Activated naive CD4-positive, alpha-beta T cell treated with anti-CD3 and anti-CD28 coated beads, Interleukin-2, amount 50 U/mL, for 72 hours (primary cell): ENCODE measurements around the gene ORAI3. TPM values are rescaled to one million over a fixed set of nuclear protein-coding genes. Genes with fewer than 3 reads are reported as not detected.
A peak's percentile ranks its signal among the peaks of the same experiment; 100 is the strongest.
"Not testable (repeated sequence)": the region's sequence is repeated elsewhere in the genome, so short reads cannot be mapped to it uniquely, and the experiment has no call there.

Source experiments
- ATAC-seq, 2 donors: fragments of 150-1000 bp; cut with Tn5 transposase; 2 replicates each; pipeline ENCODE4 v1.10.0; 2021; ENCODE audit warnings: mild to moderate bottlenecking in 2 of 2, moderate library complexity in 2 of 2
- DNase-seq, 2 donors: peaks; one replicate each; pipeline ENCODE4 v3.0.0; 2021 to 2022; ENCODE audit warnings: low spot score in 2 of 2
- H3K27ac Mint-ChIP-seq, 2 donors: one replicate each; pipeline ENCODE4 v1.8.0; 2022; ENCODE audit warnings: mild to moderate bottlenecking in 2 of 2, mixed read lengths in 2 of 2
- H3K36me3 Mint-ChIP-seq, 2 donors: one replicate each; pipeline ENCODE4 v1.8.0; 2022; ENCODE audit warnings: mixed read lengths in 2 of 2
- H3K9me3 Mint-ChIP-seq, 2 donors: one replicate each; pipeline ENCODE4 v1.8.0; 2022; ENCODE audit warnings: mixed read lengths in 2 of 2
- total RNA-seq, 2 donors: library from RNA; stranded (reverse); gene quantifications; one replicate each; pipeline ENCODE4 v1.2.3, GENCODE V29; 2022

Gene ORAI3
- total RNA-seq, 2 donors from 2014 or later = 7.3 to 17.1 TPM

DNA sequence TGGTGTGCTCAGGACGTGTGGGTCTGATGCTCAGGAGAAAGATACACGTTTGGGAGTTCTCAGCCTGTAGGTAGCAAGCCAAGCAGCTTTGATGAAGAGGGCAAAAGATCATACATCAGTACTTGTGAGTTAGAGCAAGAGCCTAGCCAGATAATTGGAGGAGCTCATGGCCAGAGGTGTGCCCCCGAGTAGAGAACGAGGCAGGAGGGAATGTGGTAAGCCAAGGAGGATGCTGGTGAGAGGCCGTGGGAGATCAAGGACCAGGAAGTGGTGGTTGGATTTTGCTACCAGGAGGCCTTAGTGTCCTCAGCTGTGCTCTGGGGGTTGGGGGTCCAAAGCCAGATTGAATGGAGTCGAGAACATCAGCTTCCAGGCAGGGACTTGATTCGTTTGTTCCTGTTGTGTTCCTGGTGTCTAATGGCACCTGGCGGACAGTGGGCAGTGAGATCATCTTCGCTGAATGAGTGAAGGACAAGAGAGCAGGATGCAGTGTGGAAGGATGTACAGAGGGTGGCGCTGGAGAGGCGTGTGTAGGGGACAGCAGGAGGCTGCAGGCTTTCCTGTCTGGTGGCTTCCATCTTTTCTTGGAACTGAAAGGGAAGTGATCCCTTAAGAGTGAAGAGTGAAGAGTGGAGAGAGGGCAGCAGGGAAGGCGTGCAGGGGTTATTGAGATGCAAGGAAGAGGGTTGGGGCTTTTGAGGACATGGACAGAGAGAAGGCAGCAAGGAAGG lies 13.9 kb upstream of the ORAI3 start:
- H3K9me3 Mint-ChIP-seq = no peaks in the 10 kb centered on the region
- H3K36me3 Mint-ChIP-seq = peaks cover 4 to 5% of the 10 kb centered on the region in 2 donors
- H3K27ac Mint-ChIP-seq = peak overlapping the region; percentile 12 to 78
- peak; percentile 72 to 78 for ATAC-seq
- DNase-seq = peak in 1 of 2 donors; percentile 56

DNA sequence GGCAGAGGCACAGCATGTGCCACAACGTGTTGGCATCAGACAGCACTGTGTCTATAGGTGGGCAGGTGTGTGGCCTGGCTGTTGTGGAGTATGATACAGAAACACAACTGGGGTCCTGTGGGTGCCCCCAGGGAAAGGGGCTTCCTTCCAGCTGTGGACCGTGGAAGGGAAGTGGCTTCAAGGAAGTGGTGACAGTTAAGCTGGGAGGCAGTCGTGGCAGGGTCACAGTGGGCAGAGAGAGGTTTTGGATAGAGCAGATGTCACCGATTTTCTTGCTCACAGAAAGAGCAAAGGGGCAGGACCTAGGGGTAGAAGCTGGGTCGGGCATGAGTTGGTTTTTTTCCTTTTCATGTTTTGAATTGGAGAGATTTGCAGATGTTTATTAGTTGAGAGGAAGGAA lies 11.2 kb upstream of the ORAI3 start:
- Mint-ChIP-seq H3K36me3 (peaks cover 0 to 4% of the 10 kb centered on the region in 2 donors), H3K27ac (peak overlapping the region; percentile 45 to 57), H3K9me3 (no peaks in the 10 kb centered on the region)
- ATAC-seq (no peak), DNase-seq (no peak)

DNA sequence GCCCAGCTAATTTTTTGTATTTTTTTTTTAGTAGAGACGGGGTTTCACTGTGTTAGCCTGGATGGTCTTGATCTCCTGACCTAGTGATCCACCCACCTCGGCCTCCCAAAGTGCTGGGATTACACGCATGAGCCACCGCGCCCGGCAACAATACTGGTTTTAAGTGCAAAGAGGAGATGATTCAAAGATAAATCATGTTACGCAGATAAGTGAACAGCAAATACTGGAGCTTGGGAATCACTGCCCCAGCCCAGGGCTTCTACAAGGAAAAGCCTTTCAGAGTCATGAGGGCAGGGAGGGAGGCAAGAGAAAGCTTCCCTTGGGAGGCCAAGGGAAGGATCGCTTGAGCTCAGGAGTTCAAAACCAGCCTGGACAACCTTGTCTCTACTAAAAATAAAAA lies 9.3 kb upstream of the ORAI3 start:
- ATAC-seq, H3K9me3 Mint-ChIP-seq: not testable (repeated sequence)

DNA sequence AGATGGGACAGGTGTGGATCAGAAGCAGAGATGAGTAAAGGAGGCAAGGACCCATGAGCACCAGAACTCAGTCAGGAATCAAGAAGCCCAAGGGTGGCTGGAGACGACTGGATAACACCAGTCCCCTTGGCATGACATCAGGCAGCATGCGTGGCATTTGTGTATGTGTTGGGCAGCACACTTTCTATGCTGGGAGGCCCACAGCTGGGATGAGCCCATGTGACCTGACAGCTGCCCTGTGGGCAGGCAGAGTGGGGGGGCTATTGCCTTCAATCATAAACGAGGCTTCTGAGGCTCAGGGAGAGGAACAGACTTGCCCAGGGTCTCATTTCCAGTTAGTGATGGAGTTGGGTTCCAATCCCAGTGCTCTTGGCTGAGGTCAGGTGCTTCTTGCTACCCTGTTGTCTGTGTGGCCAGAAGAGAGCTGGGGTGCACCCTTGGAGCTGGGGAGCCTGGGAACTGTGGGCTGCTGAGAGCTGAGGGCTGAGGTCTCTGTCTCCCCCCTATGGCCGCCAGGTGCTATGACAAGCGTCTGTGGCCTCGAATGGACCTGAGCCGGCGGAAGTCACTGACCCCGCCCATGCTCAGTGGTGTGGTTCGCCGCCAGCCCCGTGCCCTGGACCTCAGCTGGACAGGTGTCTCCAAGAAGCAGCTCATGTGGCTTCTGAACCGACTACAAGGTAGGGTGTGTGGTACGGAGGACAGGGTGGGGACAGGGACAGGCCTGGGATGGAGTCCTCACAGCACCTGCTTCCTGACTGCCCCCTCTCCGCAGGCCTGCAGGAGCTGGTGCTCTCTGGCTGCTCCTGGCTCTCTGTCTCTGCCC lies 7.1 kb upstream of the ORAI3 start:
- no peaks in the 10 kb centered on the region for H3K9me3 Mint-ChIP-seq
- peaks cover 6 to 21% of the 10 kb centered on the region in 2 donors for H3K36me3 Mint-ChIP-seq
- H3K27ac Mint-ChIP-seq = peak overlapping the region in 1 of 2 donors; percentile 77
- ATAC-seq (peak; percentile 94 to 96), DNase-seq (peak; percentile 71 to 82)

More for the DNA sequence above, 9.3 kb upstream of the ORAI3 start:
- DNase-seq = not testable (repeated sequence)
- Mint-ChIP-seq H3K36me3 (peaks cover 5 to 16% of the 10 kb centered on the region in 2 donors), H3K27ac (peak overlapping the region in 1 of 2 donors; percentile 25)

DNA sequence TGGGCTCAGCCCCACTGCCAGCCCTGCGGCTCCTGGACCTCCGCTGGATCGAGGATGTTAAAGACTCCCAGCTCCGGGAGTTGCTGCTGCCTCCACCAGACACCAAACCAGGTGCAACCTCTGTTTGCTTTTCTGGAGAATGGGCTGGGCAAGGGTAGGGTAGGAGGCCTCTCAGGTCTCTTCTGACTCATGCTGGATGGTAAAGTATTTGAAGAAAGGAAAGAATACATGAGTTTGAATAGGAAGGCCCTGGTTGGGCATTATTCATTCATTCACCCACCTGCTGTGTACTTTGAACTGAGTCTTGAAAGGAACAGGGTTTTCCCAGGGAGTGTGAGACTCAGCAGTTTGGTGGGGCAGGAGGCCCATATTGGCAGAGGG lies 6.5 kb upstream of the ORAI3 start:
- no peak for DNase-seq
- ATAC-seq = peak; percentile 41 to 42
- Mint-ChIP-seq H3K36me3 (peaks cover 6 to 21% of the 10 kb centered on the region in 2 donors), H3K27ac (peak overlapping the region; percentile 44 to 66), H3K9me3 (no peaks in the 10 kb centered on the region)

DNA sequence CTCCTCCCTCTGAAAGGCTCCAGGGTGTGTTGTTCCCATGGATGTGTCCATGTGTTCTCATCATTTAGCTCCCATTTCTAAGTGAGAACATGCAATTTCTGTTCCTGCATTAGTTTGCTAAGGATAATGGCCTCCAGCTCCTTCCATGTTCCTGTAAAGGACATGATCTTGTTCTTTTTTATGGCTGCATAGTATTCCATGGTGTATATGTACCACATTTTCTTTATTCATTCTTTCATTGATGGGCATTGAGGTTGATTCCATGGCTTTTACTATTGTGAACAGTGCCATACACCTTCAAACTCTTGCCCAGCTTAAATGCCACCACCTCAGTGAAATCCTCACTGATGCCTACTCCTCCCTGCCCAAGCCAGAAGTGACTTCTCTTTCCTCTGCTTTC lies 4.5 kb upstream of the ORAI3 start:
- ATAC-seq (no peak), DNase-seq (no peak)
- Mint-ChIP-seq H3K36me3 (peaks cover 6 to 21% of the 10 kb centered on the region in 2 donors), H3K9me3 (no peaks in the 10 kb centered on the region), H3K27ac (no peak overlapping the region)

DNA sequence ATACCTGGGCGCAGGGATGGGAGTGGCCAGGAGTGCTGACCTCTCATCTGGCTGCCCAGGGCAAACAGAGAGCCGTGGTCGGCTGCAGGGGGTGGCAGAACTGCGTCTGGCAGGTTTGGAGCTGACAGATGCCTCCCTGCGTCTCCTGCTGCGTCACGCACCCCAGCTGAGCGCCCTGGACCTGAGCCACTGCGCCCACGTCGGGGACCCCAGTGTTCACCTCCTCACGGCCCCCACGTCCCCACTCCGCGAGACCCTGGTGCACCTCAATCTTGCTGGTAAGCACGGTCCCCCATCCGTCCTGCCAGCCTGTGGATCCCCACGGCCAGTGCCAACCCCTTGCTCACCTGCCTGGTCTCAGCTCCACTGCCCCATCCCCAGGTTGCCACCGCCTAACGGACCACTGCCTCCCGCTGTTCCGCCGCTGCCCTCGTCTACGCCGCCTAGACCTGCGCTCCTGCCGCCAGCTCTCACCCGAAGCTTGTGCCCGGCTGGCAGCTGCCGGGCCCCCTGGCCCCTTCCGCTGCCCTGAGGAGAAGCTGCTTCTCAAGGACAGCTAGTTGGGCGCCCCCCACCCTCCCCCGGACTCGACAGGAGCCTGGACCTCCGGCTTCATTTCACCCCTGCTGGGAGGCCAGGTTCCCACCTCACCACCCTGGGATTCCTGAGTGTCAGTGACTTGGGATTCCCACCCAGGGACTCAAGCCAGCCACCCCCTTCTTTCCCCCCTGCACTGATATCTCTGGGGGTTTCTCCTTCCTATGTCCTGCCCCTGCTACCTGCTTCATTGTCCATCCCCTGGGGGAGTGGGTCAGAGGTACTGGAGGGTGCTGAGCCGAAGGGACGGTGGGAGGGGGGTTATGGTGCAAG lies 2.0 kb upstream of the ORAI3 start:
- Mint-ChIP-seq H3K27ac (peak overlapping the region in 1 of 2 donors; percentile 44), H3K36me3 (peaks cover 6 to 29% of the 10 kb centered on the region in 2 donors), H3K9me3 (no peaks in the 10 kb centered on the region)
- no peak for DNase-seq
- no peak for ATAC-seq

DNA sequence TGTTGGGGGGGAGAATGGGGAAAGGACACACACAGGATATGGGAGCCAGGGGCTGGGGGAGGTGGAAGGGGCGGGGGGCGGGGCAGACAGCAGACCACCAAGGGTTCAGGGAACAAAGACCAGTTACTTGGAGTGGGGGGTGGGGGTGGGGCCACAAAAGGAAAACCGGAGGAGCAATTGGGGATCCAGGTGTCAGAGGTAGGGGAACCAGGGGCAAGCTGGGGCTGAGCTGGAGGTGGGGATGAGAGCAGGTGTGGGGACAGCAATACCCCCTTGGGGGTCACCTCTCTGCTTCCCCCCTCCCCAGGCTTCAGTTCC lies 1.4 kb upstream of the ORAI3 start:
- no peak for ATAC-seq
- peaks cover 6 to 27% of the 10 kb centered on the region in 2 donors for H3K36me3 Mint-ChIP-seq
- H3K9me3 Mint-ChIP-seq = no peaks in the 10 kb centered on the region
- no peak for DNase-seq
- H3K27ac Mint-ChIP-seq = no peak overlapping the region

DNA sequence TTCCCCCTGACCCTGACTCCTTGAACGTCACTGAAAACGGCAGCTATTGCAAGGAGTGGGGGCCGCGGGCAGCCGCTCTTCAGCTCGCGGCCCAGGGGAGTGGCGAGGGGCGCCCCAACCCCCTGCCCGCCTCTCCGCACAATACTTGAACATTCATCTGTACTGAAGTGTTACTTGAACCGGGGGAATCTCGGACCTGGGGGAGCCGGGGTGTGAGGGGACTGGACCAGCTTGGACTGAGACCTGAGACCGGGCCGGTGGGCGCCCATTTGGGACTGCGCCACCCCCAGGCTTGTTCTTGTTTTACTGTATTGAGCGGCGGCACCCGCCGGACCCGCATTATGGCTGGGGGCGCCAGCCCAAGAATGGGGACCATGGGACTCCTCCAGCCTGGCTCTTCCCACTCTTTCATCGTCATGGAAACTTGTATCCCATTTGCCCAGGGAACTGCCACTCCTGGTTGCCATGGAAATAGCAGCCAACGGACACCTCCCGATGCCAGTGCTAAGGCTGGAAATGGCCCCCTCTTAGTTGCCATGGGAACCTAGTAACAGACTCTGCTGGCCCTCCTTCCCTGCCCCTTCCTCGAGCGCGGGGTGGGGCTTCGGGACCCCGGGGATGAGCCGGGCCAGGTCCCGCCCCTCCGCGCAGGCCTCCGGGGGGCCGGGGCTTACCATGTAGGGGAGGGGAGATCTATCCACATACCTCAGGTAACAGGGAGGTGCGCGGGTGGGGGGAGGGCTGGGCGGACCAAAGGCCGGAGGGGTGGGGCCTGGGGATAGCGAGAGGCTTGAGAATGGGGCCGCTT lies 805 bp upstream of the ORAI3 start:
- Mint-ChIP-seq H3K27ac (no peak overlapping the region), H3K9me3 (no peaks in the 10 kb centered on the region), H3K36me3 (peaks cover 6 to 22% of the 10 kb centered on the region in 2 donors)
- DNase-seq (no peak), ATAC-seq (peak in 1 of 2 donors; percentile 2)

DNA sequence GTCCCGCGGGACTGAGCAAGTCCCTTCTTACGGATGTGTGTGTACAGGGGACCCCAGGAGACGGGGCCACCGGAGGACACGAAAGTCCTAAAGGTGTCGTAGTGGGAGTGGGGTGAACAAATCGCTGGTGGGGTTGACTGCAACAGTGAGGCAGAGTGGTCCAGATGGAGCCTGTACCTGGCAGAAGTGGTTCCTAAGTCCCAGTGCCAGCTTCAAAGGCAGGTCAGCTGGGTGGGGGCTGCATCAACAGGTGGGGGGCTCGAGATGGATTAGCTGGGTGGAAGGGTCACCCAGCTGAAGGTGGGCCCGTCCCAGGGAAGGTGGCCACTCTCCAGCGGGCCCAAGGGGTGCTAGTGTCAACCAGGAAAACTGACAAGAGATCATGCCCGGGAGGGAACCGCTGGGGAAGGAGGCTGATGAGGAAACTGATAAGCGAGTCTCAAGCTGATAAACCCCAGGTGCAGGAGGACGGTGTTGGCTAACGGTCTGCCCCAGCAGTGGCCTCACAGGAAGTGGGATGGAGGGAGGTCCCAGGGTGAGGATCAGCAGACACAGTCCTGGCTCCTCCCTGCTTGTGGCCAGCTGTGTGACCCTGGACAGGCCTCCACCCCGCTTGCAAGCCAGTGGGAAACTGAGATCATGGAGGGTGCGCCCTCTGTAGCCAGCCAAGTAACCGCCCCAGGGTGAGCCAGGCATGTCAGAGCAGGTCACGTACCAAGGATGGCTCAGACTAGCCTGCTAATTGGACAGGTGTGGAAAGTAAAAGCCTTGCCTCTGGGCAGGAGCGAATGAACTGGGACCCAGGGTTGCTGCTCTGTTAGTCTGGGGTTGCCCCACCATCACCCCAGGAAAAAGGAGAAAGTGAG lies 1.0 kb downstream of the ORAI3 start:
- Mint-ChIP-seq H3K36me3 (peaks cover 0 to 9% of the 10 kb centered on the region in 2 donors), H3K27ac (peak overlapping the region; percentile 77 to 85), H3K9me3 (no peaks in the 10 kb centered on the region)
- peak; percentile 62 to 83 for DNase-seq
- peak; percentile 79 to 86 for ATAC-seq

DNA sequence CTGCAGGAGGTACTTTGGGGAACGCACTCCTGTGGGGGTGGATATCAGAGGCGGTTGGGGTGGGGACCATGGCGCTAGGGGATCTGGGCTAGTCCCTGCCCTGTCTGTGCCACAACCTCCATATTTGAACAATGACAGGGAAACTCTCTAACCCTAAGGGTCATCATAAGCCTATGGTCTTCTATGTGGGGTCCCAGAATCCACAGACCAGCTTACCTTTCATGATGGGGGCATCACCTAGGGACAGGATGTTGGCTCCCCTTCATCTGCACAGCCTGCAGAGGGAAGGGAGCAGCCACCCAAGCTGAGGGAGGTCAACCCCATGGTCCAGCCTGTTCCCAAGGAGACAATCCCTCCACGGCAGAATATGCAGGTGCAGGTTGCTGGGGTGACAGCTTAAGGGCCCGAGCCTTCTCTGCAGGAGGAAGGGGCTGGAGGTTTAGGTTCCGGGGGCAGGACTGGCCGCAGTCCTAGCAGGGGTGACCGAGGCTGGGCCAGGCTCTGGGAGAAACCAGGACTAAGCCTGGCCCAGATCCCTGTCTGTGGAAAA lies 1.7 kb downstream of the ORAI3 start:
- no peak for DNase-seq
- Mint-ChIP-seq H3K36me3 (peaks cover 0 to 8% of the 10 kb centered on the region in 2 donors), H3K27ac (peak overlapping the region; percentile 77 to 85), H3K9me3 (no peaks in the 10 kb centered on the region)
- no peak for ATAC-seq

DNA sequence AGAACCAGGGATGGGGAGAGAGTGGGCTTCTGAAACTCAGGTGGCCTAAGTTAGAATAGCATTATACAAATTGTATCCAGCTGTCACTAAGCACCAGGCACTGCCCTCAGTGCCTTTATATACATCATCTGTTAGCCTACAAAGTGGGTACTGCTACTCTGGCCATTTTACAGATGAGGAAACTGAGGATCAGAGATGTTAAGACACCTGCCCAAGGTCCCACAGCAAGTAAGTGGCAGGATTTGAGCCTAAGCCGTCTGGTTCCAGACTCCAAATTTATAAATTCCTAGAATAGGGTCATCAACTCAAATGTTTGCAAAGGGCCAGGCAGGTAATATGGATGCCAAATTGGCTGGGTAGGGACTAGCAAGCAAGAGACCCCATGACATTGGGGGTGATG lies 2.3 kb downstream of the ORAI3 start:
- Mint-ChIP-seq H3K9me3 (no peaks in the 10 kb centered on the region), H3K36me3 (peaks cover 0 to 8% of the 10 kb centered on the region in 2 donors), H3K27ac (no peak overlapping the region)
- no peak for ATAC-seq
- no peak for DNase-seq

DNA sequence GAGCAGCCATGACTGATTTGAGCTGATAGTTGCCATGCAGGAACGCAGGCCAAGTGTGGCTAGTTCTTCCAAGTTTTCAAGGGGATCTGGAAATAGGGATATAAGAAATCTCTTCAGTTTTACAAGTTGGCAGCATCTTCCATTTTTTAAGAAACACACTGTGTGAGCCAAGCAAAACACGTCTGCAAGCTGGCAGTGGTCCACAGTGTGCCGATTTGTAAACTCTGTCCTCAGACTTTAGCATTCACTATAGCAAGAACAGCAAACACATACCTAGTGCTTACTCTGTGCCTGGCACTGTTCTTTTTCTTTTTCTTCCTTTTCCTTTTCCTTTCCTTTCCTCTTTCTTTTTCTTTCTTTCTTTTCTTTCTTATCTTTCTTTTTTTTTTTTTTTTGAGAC lies 2.9 kb downstream of the ORAI3 start:
- no peaks in the 10 kb centered on the region for H3K9me3 Mint-ChIP-seq
- H3K36me3 Mint-ChIP-seq = peaks cover 0 to 8% of the 10 kb centered on the region in 2 donors
- ATAC-seq (no peak), DNase-seq (no peak)
- H3K27ac Mint-ChIP-seq = no peak overlapping the region

DNA sequence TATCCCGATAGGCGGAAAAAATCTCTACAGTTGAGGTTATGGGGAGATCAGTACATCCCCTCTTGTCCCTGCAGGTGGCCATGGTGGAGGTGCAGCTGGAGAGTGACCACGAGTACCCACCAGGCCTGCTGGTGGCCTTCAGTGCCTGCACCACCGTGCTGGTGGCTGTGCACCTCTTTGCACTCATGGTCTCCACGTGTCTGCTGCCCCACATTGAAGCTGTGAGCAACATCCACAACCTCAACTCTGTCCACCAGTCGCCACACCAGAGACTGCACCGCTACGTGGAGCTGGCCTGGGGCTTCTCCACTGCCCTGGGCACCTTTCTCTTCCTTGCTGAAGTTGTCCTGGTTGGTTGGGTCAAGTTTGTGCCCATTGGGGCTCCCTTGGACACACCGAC lies 4.2 kb downstream of the ORAI3 start:
- Mint-ChIP-seq H3K36me3 (peaks cover 5 to 8% of the 10 kb centered on the region in 2 donors), H3K27ac (no peak overlapping the region)
- DNase-seq = no peak

More for the DNA sequence above, 4.2 kb downstream of the ORAI3 start:
- ATAC-seq = no peak
- H3K9me3 Mint-ChIP-seq = no peaks in the 10 kb centered on the region
